H1 (cell line): ENCODE data around the gene SRP14. TPM values are rescaled to one million over a fixed set of nuclear protein-coding genes. Genes with fewer than 3 reads are reported as not detected.

Experiments
- ASH2L ChIP-seq: fragments of 200-600, 300-600 bp; sonication (generic); IDR thresholded peaks from one replicate; pipeline ENCODE4 v1.7.1; 2017; ENCODE audit warnings: low read length
- CREB1 ChIP-seq: IDR thresholded peaks from 2 replicates; pipeline ENCODE4 v1.6.1; 2012; ENCODE audit warnings: inconsistent platforms
- CTBP2 ChIP-seq: IDR thresholded peaks from 2 replicates; pipeline ENCODE4 v1.7.0; 2011; ENCODE audit warnings: borderline replicate concordance, mild to moderate bottlenecking, moderate library complexity, mixed read lengths, low read length; ENCODE audit not compliant: insufficient read depth, insufficient read length
- EGR1 ChIP-seq: IDR thresholded peaks from 2 replicates; pipeline ENCODE4 v1.6.1; 2011; ENCODE audit warnings: low read depth, low read length, borderline replicate concordance
- KDM1A ChIP-seq: fragments of 200-600, 300-600 bp; sonication (generic); IDR thresholded peaks from 2 replicates; pipeline ENCODE4 v1.7.1; 2016; ENCODE audit warnings: mild to moderate bottlenecking, low read length, borderline replicate concordance
- polyA plus RNA-seq, 7 experiments: library from polyadenylated mRNA; depleted of rRNA in 3 of 7; stranded (reverse) in 5 of 7; unstranded in 2 of 7; fragments of >200 nt in 5 of 7; fragments of 200-250 nt in 2 of 7; gene quantifications; 1 replicate in 5 of 7; 2 replicates in 1 of 7; 4 replicates in 1 of 7; pipeline versions ENCODE4 v1.2.1 to v1.2.3, GENCODE V29; 2011 to 2013; ENCODE audit warnings: missing spikeins in 2 of 7, mixed read lengths in 2 of 7
- total RNA-seq: library from RNA; stranded (reverse); fragmentation: NEBNext Ultra II Directional; extraction: Animal tissue kit (Norgen Biotek cat#: 25700); gene quantifications from 2 replicates; pipeline ENCODE4 v1.2.1, GENCODE V29; 2021
- TF ChIP-seq, protein P1 (sequence below): fragments of 300-600 bp; sonication (generic); IDR thresholded peaks from 2 replicates; pipeline ENCODE4 v1.7.1; 2012; ENCODE audit warnings: low read length, moderate library complexity, mild to moderate bottlenecking, inconsistent platforms; ENCODE audit not compliant: insufficient replicate concordance

SRP14 gene
- total and polyA plus RNA-seq, 2 of the 8 experiments (the other 6 are each of a cell fraction or from before 2014, with no cell fraction given): 186 to 223 TPM

DNA sequence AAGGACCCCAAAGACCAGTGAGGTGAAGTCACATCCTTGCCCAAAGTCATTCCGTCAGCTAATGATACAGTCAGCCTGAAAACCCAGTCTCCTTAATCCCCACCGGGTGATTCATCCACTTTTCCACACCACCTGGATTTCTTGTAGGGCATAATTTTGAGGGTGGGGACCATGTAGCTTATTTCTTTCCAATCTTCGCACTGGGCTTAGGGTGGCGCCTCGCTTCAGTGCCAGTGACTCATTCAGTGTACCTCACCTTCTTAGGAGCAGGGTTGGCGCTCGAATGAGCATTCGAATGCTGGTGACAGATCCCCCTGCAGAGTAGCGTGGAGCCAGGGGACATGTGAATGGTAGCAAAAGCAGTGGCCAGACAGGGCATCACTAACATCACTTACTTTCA, 45.7 kb upstream of the SRP14 start (continued):
- TF ChIP-seq, protein P1, sequence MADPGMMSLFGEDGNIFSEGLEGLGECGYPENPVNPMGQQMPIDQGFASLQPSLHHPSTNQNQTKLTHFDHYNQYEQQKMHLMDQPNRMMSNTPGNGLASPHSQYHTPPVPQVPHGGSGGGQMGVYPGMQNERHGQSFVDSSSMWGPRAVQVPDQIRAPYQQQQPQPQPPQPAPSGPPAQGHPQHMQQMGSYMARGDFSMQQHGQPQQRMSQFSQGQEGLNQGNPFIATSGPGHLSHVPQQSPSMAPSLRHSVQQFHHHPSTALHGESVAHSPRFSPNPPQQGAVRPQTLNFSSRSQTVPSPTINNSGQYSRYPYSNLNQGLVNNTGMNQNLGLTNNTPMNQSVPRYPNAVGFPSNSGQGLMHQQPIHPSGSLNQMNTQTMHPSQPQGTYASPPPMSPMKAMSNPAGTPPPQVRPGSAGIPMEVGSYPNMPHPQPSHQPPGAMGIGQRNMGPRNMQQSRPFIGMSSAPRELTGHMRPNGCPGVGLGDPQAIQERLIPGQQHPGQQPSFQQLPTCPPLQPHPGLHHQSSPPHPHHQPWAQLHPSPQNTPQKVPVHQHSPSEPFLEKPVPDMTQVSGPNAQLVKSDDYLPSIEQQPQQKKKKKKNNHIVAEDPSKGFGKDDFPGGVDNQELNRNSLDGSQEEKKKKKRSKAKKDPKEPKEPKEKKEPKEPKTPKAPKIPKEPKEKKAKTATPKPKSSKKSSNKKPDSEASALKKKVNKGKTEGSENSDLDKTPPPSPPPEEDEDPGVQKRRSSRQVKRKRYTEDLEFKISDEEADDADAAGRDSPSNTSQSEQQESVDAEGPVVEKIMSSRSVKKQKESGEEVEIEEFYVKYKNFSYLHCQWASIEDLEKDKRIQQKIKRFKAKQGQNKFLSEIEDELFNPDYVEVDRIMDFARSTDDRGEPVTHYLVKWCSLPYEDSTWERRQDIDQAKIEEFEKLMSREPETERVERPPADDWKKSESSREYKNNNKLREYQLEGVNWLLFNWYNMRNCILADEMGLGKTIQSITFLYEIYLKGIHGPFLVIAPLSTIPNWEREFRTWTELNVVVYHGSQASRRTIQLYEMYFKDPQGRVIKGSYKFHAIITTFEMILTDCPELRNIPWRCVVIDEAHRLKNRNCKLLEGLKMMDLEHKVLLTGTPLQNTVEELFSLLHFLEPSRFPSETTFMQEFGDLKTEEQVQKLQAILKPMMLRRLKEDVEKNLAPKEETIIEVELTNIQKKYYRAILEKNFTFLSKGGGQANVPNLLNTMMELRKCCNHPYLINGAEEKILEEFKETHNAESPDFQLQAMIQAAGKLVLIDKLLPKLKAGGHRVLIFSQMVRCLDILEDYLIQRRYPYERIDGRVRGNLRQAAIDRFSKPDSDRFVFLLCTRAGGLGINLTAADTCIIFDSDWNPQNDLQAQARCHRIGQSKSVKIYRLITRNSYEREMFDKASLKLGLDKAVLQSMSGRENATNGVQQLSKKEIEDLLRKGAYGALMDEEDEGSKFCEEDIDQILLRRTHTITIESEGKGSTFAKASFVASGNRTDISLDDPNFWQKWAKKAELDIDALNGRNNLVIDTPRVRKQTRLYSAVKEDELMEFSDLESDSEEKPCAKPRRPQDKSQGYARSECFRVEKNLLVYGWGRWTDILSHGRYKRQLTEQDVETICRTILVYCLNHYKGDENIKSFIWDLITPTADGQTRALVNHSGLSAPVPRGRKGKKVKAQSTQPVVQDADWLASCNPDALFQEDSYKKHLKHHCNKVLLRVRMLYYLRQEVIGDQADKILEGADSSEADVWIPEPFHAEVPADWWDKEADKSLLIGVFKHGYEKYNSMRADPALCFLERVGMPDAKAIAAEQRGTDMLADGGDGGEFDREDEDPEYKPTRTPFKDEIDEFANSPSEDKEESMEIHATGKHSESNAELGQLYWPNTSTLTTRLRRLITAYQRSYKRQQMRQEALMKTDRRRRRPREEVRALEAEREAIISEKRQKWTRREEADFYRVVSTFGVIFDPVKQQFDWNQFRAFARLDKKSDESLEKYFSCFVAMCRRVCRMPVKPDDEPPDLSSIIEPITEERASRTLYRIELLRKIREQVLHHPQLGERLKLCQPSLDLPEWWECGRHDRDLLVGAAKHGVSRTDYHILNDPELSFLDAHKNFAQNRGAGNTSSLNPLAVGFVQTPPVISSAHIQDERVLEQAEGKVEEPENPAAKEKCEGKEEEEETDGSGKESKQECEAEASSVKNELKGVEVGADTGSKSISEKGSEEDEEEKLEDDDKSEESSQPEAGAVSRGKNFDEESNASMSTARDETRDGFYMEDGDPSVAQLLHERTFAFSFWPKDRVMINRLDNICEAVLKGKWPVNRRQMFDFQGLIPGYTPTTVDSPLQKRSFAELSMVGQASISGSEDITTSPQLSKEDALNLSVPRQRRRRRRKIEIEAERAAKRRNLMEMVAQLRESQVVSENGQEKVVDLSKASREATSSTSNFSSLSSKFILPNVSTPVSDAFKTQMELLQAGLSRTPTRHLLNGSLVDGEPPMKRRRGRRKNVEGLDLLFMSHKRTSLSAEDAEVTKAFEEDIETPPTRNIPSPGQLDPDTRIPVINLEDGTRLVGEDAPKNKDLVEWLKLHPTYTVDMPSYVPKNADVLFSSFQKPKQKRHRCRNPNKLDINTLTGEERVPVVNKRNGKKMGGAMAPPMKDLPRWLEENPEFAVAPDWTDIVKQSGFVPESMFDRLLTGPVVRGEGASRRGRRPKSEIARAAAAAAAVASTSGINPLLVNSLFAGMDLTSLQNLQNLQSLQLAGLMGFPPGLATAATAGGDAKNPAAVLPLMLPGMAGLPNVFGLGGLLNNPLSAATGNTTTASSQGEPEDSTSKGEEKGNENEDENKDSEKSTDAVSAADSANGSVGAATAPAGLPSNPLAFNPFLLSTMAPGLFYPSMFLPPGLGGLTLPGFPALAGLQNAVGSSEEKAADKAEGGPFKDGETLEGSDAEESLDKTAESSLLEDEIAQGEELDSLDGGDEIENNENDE: no peak
- TF ChIP-seq CREB1 (no peak), CTBP2 (no peak), KDM1A (no peak), EGR1 (no peak), ASH2L (no peak)
